ENCODE data around the gene RBM26. TPM values are rescaled to one million over a fixed set of nuclear protein-coding genes. Genes with fewer than 3 reads are reported as not detected.

Gene RBM26
- total RNA-seq, 1 experiment from 2014 or later = 60.4 TPM

DNA sequence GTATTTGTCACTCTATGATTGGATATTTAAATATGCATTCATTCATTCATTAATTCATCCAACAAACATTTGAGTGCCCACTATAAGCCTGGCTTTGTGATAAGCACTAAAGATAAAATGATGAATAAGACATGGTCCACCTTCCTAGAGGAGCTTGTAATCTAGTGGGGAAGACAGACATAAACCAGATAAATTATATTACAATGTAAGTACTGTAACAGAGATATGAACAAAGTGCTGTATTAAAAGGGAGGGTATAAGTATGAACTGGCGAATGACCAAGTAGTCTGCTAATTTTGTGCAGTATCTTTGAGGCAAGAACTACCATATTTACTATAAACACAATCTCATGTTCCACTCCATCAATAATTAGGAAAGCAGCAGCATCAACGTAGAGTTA lies 88.2 kb downstream of the RBM26 start:
- H3K27me3 ChIP-seq (replicated peaks; ENCODE audit: control insufficient read depth, insufficient read depth, low read length) = no peaks in the 10 kb centered on the region
- Mint-ChIP-seq H3K27me3 (ENCODE audit: insufficient read depth, unreplicated experiment) (no peaks in the 10 kb centered on the region), H3K4me3 (ENCODE audit: unreplicated experiment) (no peak overlapping the region), H3K9me3 (ENCODE audit: unreplicated experiment) (no peaks in the 10 kb centered on the region), H3K4me1 (ENCODE audit: low read depth, unreplicated experiment) (no peaks in the 10 kb centered on the region), H3K27ac (ENCODE audit: unreplicated experiment) (no peak overlapping the region), H3K36me3 (ENCODE audit: insufficient read depth, unreplicated experiment) (peaks cover 32% of the 10 kb centered on the region)
- H3K4me3 ChIP-seq (ENCODE audit: low read depth, low read length) = no peak overlapping the region
- intact Hi-C loops (cut with micrococcal nuclease; ENCODE audit: unreplicated experiment) = no loop called here
- BruUV-seq (replicated peaks) = no TSS peak
- POLR2A ChIA-PET = no interaction called here
- H3K9me3 ChIP-seq = no peaks in the 10 kb centered on the region
- CTCF ChIA-PET = no interaction called here
- no peaks in the 10 kb centered on the region for H3K4me1 ChIP-seq
- TF ChIP-seq, protein P1, sequence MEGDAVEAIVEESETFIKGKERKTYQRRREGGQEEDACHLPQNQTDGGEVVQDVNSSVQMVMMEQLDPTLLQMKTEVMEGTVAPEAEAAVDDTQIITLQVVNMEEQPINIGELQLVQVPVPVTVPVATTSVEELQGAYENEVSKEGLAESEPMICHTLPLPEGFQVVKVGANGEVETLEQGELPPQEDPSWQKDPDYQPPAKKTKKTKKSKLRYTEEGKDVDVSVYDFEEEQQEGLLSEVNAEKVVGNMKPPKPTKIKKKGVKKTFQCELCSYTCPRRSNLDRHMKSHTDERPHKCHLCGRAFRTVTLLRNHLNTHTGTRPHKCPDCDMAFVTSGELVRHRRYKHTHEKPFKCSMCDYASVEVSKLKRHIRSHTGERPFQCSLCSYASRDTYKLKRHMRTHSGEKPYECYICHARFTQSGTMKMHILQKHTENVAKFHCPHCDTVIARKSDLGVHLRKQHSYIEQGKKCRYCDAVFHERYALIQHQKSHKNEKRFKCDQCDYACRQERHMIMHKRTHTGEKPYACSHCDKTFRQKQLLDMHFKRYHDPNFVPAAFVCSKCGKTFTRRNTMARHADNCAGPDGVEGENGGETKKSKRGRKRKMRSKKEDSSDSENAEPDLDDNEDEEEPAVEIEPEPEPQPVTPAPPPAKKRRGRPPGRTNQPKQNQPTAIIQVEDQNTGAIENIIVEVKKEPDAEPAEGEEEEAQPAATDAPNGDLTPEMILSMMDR (IDR thresholded peaks at IDR 0.05; ENCODE audit: insufficient read depth in 1 of 2, low read depth in 1 of 2, low read length in 1 of 2, severe bottlenecking in 1 of 2, unreplicated experiment in 1 of 2) = no peak
- DNase-seq = no peak
- no peaks in the 10 kb centered on the region for H3K36me3 ChIP-seq (ENCODE audit: control insufficient read depth, insufficient read depth, low read length)

DNA sequence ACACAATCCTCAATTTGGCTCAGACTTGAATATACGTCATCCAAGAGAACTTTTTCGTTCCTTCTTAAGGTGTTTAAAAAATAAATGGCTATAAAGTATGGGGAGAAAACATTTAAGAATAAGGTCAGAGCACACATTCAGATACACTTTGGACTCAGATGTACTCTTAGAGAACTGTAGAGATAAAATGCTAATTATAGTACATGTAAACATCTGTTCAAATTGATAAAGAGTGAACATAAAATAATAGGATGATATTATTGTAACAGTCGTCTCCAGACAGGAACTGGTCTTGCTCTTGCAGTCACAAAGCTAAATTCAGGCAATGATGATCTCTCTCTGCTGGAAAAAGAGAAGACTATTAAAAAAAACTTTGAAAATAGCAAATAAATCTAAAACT lies 91.4 kb downstream of the RBM26 start:
- BruUV-seq (replicated peaks) = no TSS peak
- Histone ChIP-seq H3K36me3 (ENCODE audit: control insufficient read depth, insufficient read depth, low read length) (no peaks in the 10 kb centered on the region), H3K9me3 (no peaks in the 10 kb centered on the region), H3K4me3 (ENCODE audit: low read depth, low read length) (no peak overlapping the region), H3K4me1 (no peaks in the 10 kb centered on the region), H3K27me3 (replicated peaks; ENCODE audit: control insufficient read depth, insufficient read depth, low read length) (no peaks in the 10 kb centered on the region)
- Mint-ChIP-seq H3K9me3 (ENCODE audit: unreplicated experiment) (no peaks in the 10 kb centered on the region), H3K4me1 (ENCODE audit: low read depth, unreplicated experiment) (no peaks in the 10 kb centered on the region), H3K27ac (ENCODE audit: unreplicated experiment) (no peak overlapping the region), H3K27me3 (ENCODE audit: insufficient read depth, unreplicated experiment) (no peaks in the 10 kb centered on the region), H3K4me3 (ENCODE audit: unreplicated experiment) (no peak overlapping the region), H3K36me3 (ENCODE audit: insufficient read depth, unreplicated experiment) (peaks cover 10% of the 10 kb centered on the region)
- TF ChIP-seq, protein P1 (IDR thresholded peaks at IDR 0.05; ENCODE audit: insufficient read depth in 1 of 2, low read depth in 1 of 2, low read length in 1 of 2, severe bottlenecking in 1 of 2, unreplicated experiment in 1 of 2) = no peak
- POLR2A ChIA-PET = no interaction called here
- no peak for DNase-seq
- CTCF ChIA-PET = no interaction called here
- intact Hi-C loops (cut with micrococcal nuclease; ENCODE audit: unreplicated experiment) = no loop called here

DNA sequence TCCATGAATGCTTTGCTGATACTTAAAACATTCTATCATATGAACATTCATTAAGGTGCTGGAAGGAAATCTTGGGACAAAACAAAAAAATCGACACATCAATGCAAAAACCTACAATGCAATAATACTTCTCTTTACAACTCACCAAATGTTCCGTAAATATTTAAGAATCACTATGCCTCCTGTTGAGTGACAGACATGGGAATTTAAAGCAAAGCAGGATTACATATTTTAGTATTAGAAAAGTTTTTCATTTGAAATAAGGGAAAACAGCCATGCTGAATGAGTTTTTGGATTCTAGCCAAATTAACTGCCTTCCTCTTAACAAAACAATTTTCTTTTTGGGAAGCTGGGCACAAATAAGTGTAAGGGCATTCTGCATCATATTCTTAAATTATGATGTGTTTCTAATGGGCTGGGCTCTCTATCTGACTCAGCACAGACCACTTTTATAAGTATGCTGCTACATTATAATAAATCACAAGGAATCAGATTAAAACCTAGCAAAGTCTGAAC lies 93.7 kb downstream of the RBM26 start:
- Mint-ChIP-seq H3K4me3 (ENCODE audit: unreplicated experiment) (no peak overlapping the region), H3K36me3 (ENCODE audit: insufficient read depth, unreplicated experiment) (peaks cover 12% of the 10 kb centered on the region), H3K27ac (ENCODE audit: unreplicated experiment) (no peak overlapping the region), H3K9me3 (ENCODE audit: unreplicated experiment) (no peaks in the 10 kb centered on the region), H3K27me3 (ENCODE audit: insufficient read depth, unreplicated experiment) (peaks cover under 1% of the 10 kb centered on the region), H3K4me1 (ENCODE audit: low read depth, unreplicated experiment) (no peaks in the 10 kb centered on the region)
- ChIA-PET POLR2A (no interaction called here), CTCF (no interaction called here)
- intact Hi-C loops (cut with micrococcal nuclease; ENCODE audit: unreplicated experiment) = no loop called here
- TF ChIP-seq, protein P1 (IDR thresholded peaks at IDR 0.05; ENCODE audit: insufficient read depth in 1 of 2, low read depth in 1 of 2, low read length in 1 of 2, severe bottlenecking in 1 of 2, unreplicated experiment in 1 of 2) = no peak
- no peaks in the 10 kb centered on the region for H3K9me3 ChIP-seq
- no peaks in the 10 kb centered on the region for H3K27me3 ChIP-seq (replicated peaks; ENCODE audit: control insufficient read depth, insufficient read depth, low read length)
- no peaks in the 10 kb centered on the region for H3K4me1 ChIP-seq
- DNase-seq = no peak
- H3K4me3 ChIP-seq (ENCODE audit: low read depth, low read length) = no peak overlapping the region
- no TSS peak for BruUV-seq (replicated peaks)
- H3K36me3 ChIP-seq (ENCODE audit: control insufficient read depth, insufficient read depth, low read length) = no peaks in the 10 kb centered on the region

Measured in Caco-2 (cell line).